HG03520 (cell line): ENCODE results near the gene THRB.

ENCODE experiments used
- ATAC-seq: cut with Tn5 transposase; IDR thresholded peaks from one replicate; pipeline ENCODE4 v1.9.1; 2021; ENCODE audit warnings: mild to moderate bottlenecking, moderate library complexity; ENCODE audit not compliant: unreplicated experiment

The THRB gene

GRCh38 chr3:24278543-24278942, 216.1 kb downstream of the THRB start:
- no peak for ATAC-seq

- no peak for ATAC-seq
Measured at GRCh38 chr3:24273491-24273890, 221.2 kb downstream of the THRB start.

- ATAC-seq = no peak
Measured at GRCh38 chr3:24272875-24273274, 221.8 kb downstream of the THRB start.

- ATAC-seq = no peak
Measured at GRCh38 chr3:24272408-24272807, 222.2 kb downstream of the THRB start.

- ATAC-seq = no peak
Measured at GRCh38 chr3:24271228-24271627, 223.4 kb downstream of the THRB start.

- no peak for ATAC-seq
Measured at GRCh38 chr3:24270744-24271143, 223.9 kb downstream of the THRB start.

- no peak for ATAC-seq
Measured at GRCh38 chr3:24270204-24270691, 224.4 kb downstream of the THRB start.

GRCh38 chr3:24264748-24265158, 229.9 kb downstream of the THRB start:
- ATAC-seq = peak; percentile 86

- ATAC-seq = no peak
Measured at GRCh38 chr3:24264011-24264410, 230.6 kb downstream of the THRB start.

GRCh38 chr3:24263069-24263668, 231.5 kb downstream of the THRB start:
- ATAC-seq = no peak

- no peak for ATAC-seq
Measured at GRCh38 chr3:24261521-24261920, 233.1 kb downstream of the THRB start.

- ATAC-seq = no peak
Measured at GRCh38 chr3:24259901-24260512, 234.6 kb downstream of the THRB start.

- no peak for ATAC-seq
Measured at GRCh38 chr3:24258727-24259600, 235.7 kb downstream of the THRB start.

- no peak for ATAC-seq
Measured at GRCh38 chr3:24258260-24258659, 236.4 kb downstream of the THRB start.

- no peak for ATAC-seq
Measured at GRCh38 chr3:24255414-24255813, 239.2 kb downstream of the THRB start.

- no peak for ATAC-seq
Measured at GRCh38 chr3:24254649-24255048, 240.0 kb downstream of the THRB start.

GRCh38 chr3:24253336-24253735, 241.3 kb downstream of the THRB start:
- ATAC-seq = no peak

GRCh38 chr3:24249523-24249922, 245.1 kb downstream of the THRB start:
- no peak for ATAC-seq

- ATAC-seq = no peak
Measured at GRCh38 chr3:24245056-24245455, 249.6 kb downstream of the THRB start.

- ATAC-seq = no peak
Measured at GRCh38 chr3:24244491-24244890, 250.2 kb downstream of the THRB start.

- no peak for ATAC-seq
Measured at GRCh38 chr3:24242012-24242698, 252.5 kb downstream of the THRB start.
